Measurements from ENCODE around the gene AFDN. TPM values are rescaled to one million over a fixed set of nuclear protein-coding genes. Genes with fewer than 3 reads are reported as not detected.

Gene AFDN
- total and polyA plus RNA-seq, 2 of the 8 experiments (the other 6 are each of a cell fraction or from before 2014, with no cell fraction given): 53.4 to 192 TPM

GRCh38 chr6:167906899-167907298 lies 80.2 kb downstream of the AFDN start (continued):
- TF ChIP-seq GABPA (IDR thresholded peaks at IDR 0.05; ENCODE audit: borderline replicate concordance, insufficient read depth, low read length): no peak
- TF ChIP-seq GTF2F1 (IDR thresholded peaks at IDR 0.05; ENCODE audit: borderline replicate concordance, low read depth, low read length): no peak
- no peak for TF ChIP-seq SIX5 (IDR thresholded peaks at IDR 0.05; ENCODE audit: low read depth, low read length)
- TF ChIP-seq CHD2 (IDR thresholded peaks at IDR 0.05; ENCODE audit: low read length): no peak
- no peak for TF ChIP-seq BACH1 (IDR thresholded peaks at IDR 0.05; ENCODE audit: low read length)
- TF ChIP-seq JUND (IDR thresholded peaks at IDR 0.05; ENCODE audit: low read length): no peak
- TF ChIP-seq ZNF274 (IDR thresholded peaks at IDR 0.05; ENCODE audit: borderline replicate concordance, extremely low read depth, low read length): no peak

Data from H1 (cell line).